ENCODE measurements around the gene KBTBD7. TPM values are rescaled to one million over a fixed set of nuclear protein-coding genes. Genes with fewer than 3 reads are reported as not detected.

The KBTBD7 gene
- total RNA-seq, 1 experiment from 2014 or later, result 5.2 TPM

DNA sequence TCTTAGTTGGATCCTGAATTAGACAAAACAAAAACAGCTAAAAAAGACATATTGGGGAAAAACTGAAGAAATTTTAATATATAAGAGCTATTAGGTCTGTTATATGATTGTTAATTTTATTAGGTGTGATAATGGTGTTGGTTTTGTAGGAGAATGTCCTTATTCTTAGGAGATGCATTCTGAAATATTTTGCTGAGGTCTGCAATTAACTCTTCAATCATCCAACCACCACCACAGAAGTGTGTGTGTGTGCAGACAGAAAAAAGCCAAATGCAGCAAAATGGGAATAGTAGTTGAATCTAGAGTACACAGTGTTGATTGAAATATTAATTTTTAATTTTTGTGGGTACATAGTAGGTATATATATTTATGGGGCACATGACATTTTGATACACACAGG lies 12.1 kb upstream of the KBTBD7 start:
- DNase-seq, result no peak
- no peaks in the 10 kb centered on the region for H3K79me2 ChIP-seq (ENCODE audit: low read length)
- no peak overlapping the region for H3K9ac ChIP-seq (ENCODE audit: low read length)
- H3K4me2 ChIP-seq (ENCODE audit: low read depth, low read length, poor library complexity, severe bottlenecking), result no peak overlapping the region
- H4K20me1 ChIP-seq (ENCODE audit: insufficient read depth, low read depth, low read length), result no peaks in the 10 kb centered on the region
- no peaks in the 10 kb centered on the region for H3K4me1 ChIP-seq (ENCODE audit: low read length)
- no peaks in the 10 kb centered on the region for H3K9me2 ChIP-seq (replicated peaks; ENCODE audit: insufficient read depth, low read length)
- H3K9me3 ChIP-seq (ENCODE audit: low read length), result 0 out of 2 replicates have a peak, but pooled peaks cover 3% of the 10 kb centered on the region
- no peak overlapping the region for H2AFZ ChIP-seq (ENCODE audit: low read length)
- H3K4me3 ChIP-seq (ENCODE audit: low read length), result no peak overlapping the region
- H3K27ac ChIP-seq (ENCODE audit: low read length), result no peak overlapping the region
- no peaks in the 10 kb centered on the region for H3K27me3 ChIP-seq (ENCODE audit: low read length)
- H3K36me3 ChIP-seq (ENCODE audit: insufficient read depth, low read length), result no peaks in the 10 kb centered on the region

DNA sequence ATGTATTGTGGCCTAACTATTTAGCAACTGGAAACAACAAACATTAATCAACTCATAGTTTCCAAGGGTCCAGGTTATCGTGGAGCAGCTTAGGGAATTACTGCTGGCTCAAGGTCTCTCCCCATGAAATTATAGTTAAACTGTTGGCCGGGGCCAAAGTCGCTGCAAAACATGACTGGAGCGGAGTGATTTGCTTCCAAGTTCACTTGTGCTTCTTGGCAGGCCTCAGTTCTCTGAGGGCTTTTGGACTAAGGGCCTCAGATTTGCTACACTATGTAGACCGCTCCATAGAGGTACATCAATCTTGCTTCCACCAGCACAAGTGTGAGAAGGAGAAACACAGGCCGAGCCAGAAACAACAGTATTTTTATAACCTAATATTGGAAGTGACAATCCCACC lies 9.4 kb upstream of the KBTBD7 start:
- Histone ChIP-seq H3K9me3 (ENCODE audit: low read length) (no peaks in the 10 kb centered on the region), H3K27me3 (ENCODE audit: low read length) (no peaks in the 10 kb centered on the region), H3K4me2 (ENCODE audit: low read depth, low read length, poor library complexity, severe bottlenecking) (no peak overlapping the region), H3K27ac (ENCODE audit: low read length) (no peak overlapping the region), H3K4me3 (ENCODE audit: low read length) (no peak overlapping the region), H4K20me1 (ENCODE audit: insufficient read depth, low read depth, low read length) (no peaks in the 10 kb centered on the region; the same call in 1 of the 2 replicates), H3K9me2 (replicated peaks; ENCODE audit: insufficient read depth, low read length) (no peaks in the 10 kb centered on the region), H3K79me2 (ENCODE audit: low read length) (no peaks in the 10 kb centered on the region), H3K4me1 (ENCODE audit: low read length) (peaks cover 18% of the 10 kb centered on the region), H3K9ac (ENCODE audit: low read length) (no peak overlapping the region), H3K36me3 (ENCODE audit: insufficient read depth, low read length) (no peaks in the 10 kb centered on the region), H2AFZ (ENCODE audit: low read length) (no peak overlapping the region)
- no peak for DNase-seq

DNA sequence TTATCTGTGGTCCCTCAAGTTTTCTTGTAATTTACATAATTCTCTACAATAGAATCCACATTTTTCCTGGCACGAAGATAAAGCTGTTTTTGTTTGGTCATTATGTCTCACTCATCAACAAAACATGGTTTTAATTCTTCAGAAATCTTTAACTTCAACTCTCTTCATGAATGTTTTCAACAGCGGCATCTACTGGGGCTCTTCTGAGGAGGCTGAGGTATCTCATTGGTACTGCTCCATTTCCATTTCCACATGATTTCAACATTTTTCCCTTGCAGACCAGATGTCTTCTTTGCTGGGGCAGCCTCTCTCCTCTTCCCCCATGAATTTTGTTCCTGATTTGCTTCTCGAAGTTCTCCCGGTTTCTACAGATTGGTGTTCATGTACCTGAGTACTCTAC lies 5.8 kb upstream of the KBTBD7 start:
- no peaks in the 10 kb centered on the region; the same call in 1 of the 2 replicates for H4K20me1 ChIP-seq (ENCODE audit: insufficient read depth, low read depth, low read length)
- DNase-seq, result no peak
- H3K4me3 ChIP-seq (ENCODE audit: low read length), result 0 out of 2 replicates have a peak overlapping the region, but pooled peaks have one; percentile 5
- peaks cover 21% of the 10 kb centered on the region for H3K4me1 ChIP-seq (ENCODE audit: low read length)
- H3K9me2 ChIP-seq (replicated peaks; ENCODE audit: insufficient read depth, low read length), result no peaks in the 10 kb centered on the region
- no peaks in the 10 kb centered on the region for H3K36me3 ChIP-seq (ENCODE audit: insufficient read depth, low read length)
- H3K27ac ChIP-seq (ENCODE audit: low read length), result no peak overlapping the region
- H3K79me2 ChIP-seq (ENCODE audit: low read length), result no peaks in the 10 kb centered on the region
- H3K27me3 ChIP-seq (ENCODE audit: low read length), result no peaks in the 10 kb centered on the region
- H3K9me3 ChIP-seq (ENCODE audit: low read length), result no peaks in the 10 kb centered on the region
- no peak overlapping the region for H2AFZ ChIP-seq (ENCODE audit: low read length)
- peak overlapping the region; percentile 46 for H3K4me2 ChIP-seq (ENCODE audit: low read depth, low read length, poor library complexity, severe bottlenecking)
- H3K9ac ChIP-seq (ENCODE audit: low read length), result no peak overlapping the region

DNA sequence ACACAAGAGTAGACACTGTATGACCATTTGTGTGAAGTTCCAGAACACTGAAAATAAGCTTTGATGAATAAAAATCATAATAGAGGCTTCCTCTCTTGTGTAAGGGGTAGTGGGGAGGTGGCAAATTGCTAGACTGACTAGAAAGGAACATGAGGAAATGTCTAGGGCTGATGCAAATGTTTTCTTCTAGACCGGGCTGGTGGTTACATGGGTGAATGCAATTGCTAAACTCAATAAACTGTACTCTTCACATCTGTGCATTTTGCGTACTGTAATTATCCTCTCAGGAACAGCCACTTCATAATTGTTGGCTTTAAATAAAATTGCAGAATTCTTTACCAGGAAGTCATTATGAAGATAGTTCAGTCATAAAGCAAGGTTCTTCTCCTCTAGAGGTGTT lies 5.2 kb upstream of the KBTBD7 start:
- no peaks in the 10 kb centered on the region; the same call in 1 of the 2 replicates for H4K20me1 ChIP-seq (ENCODE audit: insufficient read depth, low read depth, low read length)
- no peaks in the 10 kb centered on the region for H3K79me2 ChIP-seq (ENCODE audit: low read length)
- H3K4me3 ChIP-seq (ENCODE audit: low read length), result 0 out of 2 replicates have a peak overlapping the region, but pooled peaks have one; percentile 5
- H3K27ac ChIP-seq (ENCODE audit: low read length), result no peak overlapping the region
- H2AFZ ChIP-seq (ENCODE audit: low read length), result no peak overlapping the region
- no peaks in the 10 kb centered on the region for H3K9me2 ChIP-seq (replicated peaks; ENCODE audit: insufficient read depth, low read length)
- no peaks in the 10 kb centered on the region for H3K9me3 ChIP-seq (ENCODE audit: low read length)
- peak overlapping the region; percentile 46 for H3K4me2 ChIP-seq (ENCODE audit: low read depth, low read length, poor library complexity, severe bottlenecking)
- H3K9ac ChIP-seq (ENCODE audit: low read length), result no peak overlapping the region
- peaks cover 24% of the 10 kb centered on the region for H3K4me1 ChIP-seq (ENCODE audit: low read length)
- DNase-seq, result peak; percentile 83
- no peaks in the 10 kb centered on the region for H3K27me3 ChIP-seq (ENCODE audit: low read length)
- H3K36me3 ChIP-seq (ENCODE audit: insufficient read depth, low read length), result no peaks in the 10 kb centered on the region

DNA sequence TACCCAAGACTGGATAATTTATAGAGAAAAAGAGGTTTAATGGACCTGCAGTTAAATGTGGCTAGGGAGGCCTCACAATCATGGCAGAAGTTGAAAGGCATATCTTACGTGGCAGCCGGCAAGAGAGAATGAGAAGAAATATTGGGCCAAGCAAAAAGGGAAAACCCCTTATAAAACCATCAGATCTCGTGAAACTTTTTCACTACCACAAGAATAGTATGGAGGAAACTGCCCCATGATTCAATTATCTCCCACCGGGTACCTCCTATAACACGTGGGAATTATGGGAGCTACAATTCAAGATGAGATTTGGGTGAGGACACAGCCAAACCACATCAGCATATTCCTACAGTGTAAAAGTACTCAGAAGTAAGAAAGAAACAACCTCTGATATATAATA lies 4.7 kb upstream of the KBTBD7 start:
- Histone ChIP-seq H3K79me2 (ENCODE audit: low read length) (no peaks in the 10 kb centered on the region), H3K4me3 (ENCODE audit: low read length) (no peak overlapping the region), H3K36me3 (ENCODE audit: insufficient read depth, low read length) (no peaks in the 10 kb centered on the region), H2AFZ (ENCODE audit: low read length) (no peak overlapping the region), H4K20me1 (ENCODE audit: insufficient read depth, low read depth, low read length) (no peaks in the 10 kb centered on the region; the same call in 1 of the 2 replicates), H3K4me2 (ENCODE audit: low read depth, low read length, poor library complexity, severe bottlenecking) (peak overlapping the region; percentile 46), H3K4me1 (ENCODE audit: low read length) (peaks cover 25% of the 10 kb centered on the region), H3K9me2 (replicated peaks; ENCODE audit: insufficient read depth, low read length) (no peaks in the 10 kb centered on the region), H3K9me3 (ENCODE audit: low read length) (no peaks in the 10 kb centered on the region), H3K27me3 (ENCODE audit: low read length) (no peaks in the 10 kb centered on the region), H3K9ac (ENCODE audit: low read length) (no peak overlapping the region), H3K27ac (ENCODE audit: low read length) (no peak overlapping the region)
- no peak for DNase-seq

DNA sequence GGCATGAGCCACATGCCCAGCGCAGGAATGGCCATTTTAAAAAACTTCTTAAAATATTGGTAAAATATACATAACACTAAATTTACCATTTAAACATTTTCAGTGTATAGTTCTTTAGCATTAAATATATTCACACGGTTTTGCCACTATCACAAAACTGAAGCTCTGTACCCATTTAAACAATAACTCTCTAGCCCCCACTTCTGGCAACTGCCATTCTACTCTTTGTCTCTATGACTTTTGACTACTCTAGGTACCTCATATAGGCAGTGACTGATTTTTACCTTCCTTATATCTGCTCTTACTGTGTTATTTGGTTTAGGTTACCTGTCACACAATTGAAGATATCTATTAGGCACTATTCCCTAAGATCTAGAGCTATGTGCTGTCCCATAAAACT lies 2.3 kb upstream of the KBTBD7 start:
- H3K27me3 ChIP-seq (ENCODE audit: low read length), result no peaks in the 10 kb centered on the region
- no peaks in the 10 kb centered on the region for H3K36me3 ChIP-seq (ENCODE audit: insufficient read depth, low read length)
- no peak overlapping the region for H3K9ac ChIP-seq (ENCODE audit: low read length)
- H3K9me2 ChIP-seq (replicated peaks; ENCODE audit: insufficient read depth, low read length), result no peaks in the 10 kb centered on the region
- H3K4me1 ChIP-seq (ENCODE audit: low read length), result peaks cover 31% of the 10 kb centered on the region
- no peak overlapping the region for H3K27ac ChIP-seq (ENCODE audit: low read length)
- no peaks in the 10 kb centered on the region for H3K79me2 ChIP-seq (ENCODE audit: low read length)
- H3K4me2 ChIP-seq (ENCODE audit: low read depth, low read length, poor library complexity, severe bottlenecking), result no peak overlapping the region
- peak; percentile 67 for DNase-seq
- H2AFZ ChIP-seq (ENCODE audit: low read length), result no peak overlapping the region
- H3K9me3 ChIP-seq (ENCODE audit: low read length), result no peaks in the 10 kb centered on the region
- no peaks in the 10 kb centered on the region; the same call in 1 of the 2 replicates for H4K20me1 ChIP-seq (ENCODE audit: insufficient read depth, low read depth, low read length)
- no peak overlapping the region for H3K4me3 ChIP-seq (ENCODE audit: low read length)

DNA sequence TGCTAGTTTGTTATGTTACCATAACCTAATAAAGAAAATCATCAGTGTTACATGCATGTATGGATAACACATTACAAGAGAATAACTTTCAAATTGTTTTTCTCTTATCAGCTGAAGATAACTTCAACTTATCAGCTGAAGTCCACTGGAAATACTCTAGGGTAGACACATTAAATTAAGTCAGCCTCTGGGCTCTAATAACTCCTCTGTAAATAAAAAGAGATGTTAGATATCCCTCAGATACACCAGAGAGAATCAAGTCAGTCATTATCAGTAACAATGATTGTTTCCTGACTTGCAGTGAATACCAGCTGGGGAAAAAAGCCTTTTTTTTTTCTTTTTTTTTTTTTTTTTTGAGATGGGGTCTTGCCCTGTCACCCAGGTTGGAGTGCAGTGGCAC lies 1.6 kb upstream of the KBTBD7 start:
- Histone ChIP-seq H3K4me1 (ENCODE audit: low read length) (peaks cover 31% of the 10 kb centered on the region), H3K4me3 (ENCODE audit: low read length) (no peak overlapping the region), H4K20me1 (ENCODE audit: insufficient read depth, low read depth, low read length) (no peaks in the 10 kb centered on the region; the same call in 1 of the 2 replicates), H3K79me2 (ENCODE audit: low read length) (no peaks in the 10 kb centered on the region), H2AFZ (ENCODE audit: low read length) (no peak overlapping the region), H3K4me2 (ENCODE audit: low read depth, low read length, poor library complexity, severe bottlenecking) (no peak overlapping the region), H3K9me3 (ENCODE audit: low read length) (no peaks in the 10 kb centered on the region), H3K27me3 (ENCODE audit: low read length) (no peaks in the 10 kb centered on the region), H3K9ac (ENCODE audit: low read length) (no peak overlapping the region), H3K36me3 (ENCODE audit: insufficient read depth, low read length) (no peaks in the 10 kb centered on the region), H3K27ac (ENCODE audit: low read length) (no peak overlapping the region), H3K9me2 (replicated peaks; ENCODE audit: insufficient read depth, low read length) (no peaks in the 10 kb centered on the region)
- no peak for DNase-seq

DNA sequence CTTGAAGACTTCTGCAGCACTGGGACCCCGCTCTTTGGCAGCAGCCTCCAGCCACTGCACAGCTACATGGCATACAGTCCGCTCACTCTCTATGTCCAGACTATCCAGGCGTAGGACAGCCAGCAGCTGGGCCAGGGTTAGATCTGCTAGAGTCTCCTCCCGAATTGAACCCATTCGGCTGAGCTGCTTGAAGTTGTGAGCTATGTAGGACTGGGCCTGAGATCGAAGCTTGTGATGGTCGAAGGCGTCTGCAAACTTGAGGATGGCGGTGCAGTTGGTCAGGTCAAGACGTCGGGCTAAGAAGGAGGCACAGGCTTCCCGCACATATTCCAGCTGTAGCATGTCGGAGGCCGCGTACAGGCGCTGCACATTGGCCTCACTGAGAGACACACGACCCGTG lies 900 bp downstream of the KBTBD7 start:
- Histone ChIP-seq H3K4me3 (ENCODE audit: low read length) (peak overlapping the region; percentile 91; the same call in 1 of the 2 replicates), H3K9ac (ENCODE audit: low read length) (peak overlapping the region; percentile 87; the same call in 1 of the 2 replicates), H2AFZ (ENCODE audit: low read length) (no peak overlapping the region)

More for the DNA sequence above, 900 bp downstream of the KBTBD7 start:
- no peaks in the 10 kb centered on the region for H3K9me2 ChIP-seq (replicated peaks; ENCODE audit: insufficient read depth, low read length)
- no peaks in the 10 kb centered on the region for H4K20me1 ChIP-seq (ENCODE audit: insufficient read depth, low read depth, low read length)
- no peaks in the 10 kb centered on the region for H3K27me3 ChIP-seq (ENCODE audit: low read length)
- H3K27ac ChIP-seq (ENCODE audit: low read length), result no peak overlapping the region
- H3K79me2 ChIP-seq (ENCODE audit: low read length), result no peaks in the 10 kb centered on the region
- H3K4me1 ChIP-seq (ENCODE audit: low read length), result peaks cover 10% of the 10 kb centered on the region
- H3K36me3 ChIP-seq (ENCODE audit: insufficient read depth, low read length), result no peaks in the 10 kb centered on the region
- H3K9me3 ChIP-seq (ENCODE audit: low read length), result no peaks in the 10 kb centered on the region
- no peak for DNase-seq
- peak overlapping the region; percentile 81 for H3K4me2 ChIP-seq (ENCODE audit: low read depth, low read length, poor library complexity, severe bottlenecking)
